Glomerular visceral epithelial cell (primary cell): ENCODE results near the gene ZSCAN5B.
A peak's percentile ranks its signal among the peaks of the same experiment; 100 is the strongest.
"Not testable (repeated sequence)": the region's sequence is repeated elsewhere in the genome, so short reads cannot be mapped to it uniquely, and the experiment has no call there.

Experiments used
- DNase-seq: peaks from one replicate; pipeline ENCODE4 v3.0.0-alpha.2; 2016; ENCODE audit errors: extremely low spot score

Gene ZSCAN5B

GRCh38 chr19:56176310-56176709 is 21.3 kb downstream of the ZSCAN5B start:
- DNase-seq = not testable (repeated sequence)

GRCh38 chr19:56175861-56176307 is 21.7 kb downstream of the ZSCAN5B start, which contains the start of gene GALP:
Gene GALP, plus strand, starts transcription at chr19:56176008. Its CDS starts 1,101 bp downstream, at chr19:56177109.
- not testable (repeated sequence) for DNase-seq

- no peak for DNase-seq
Measured at GRCh38 chr19:56174550-56174949, 23.0 kb downstream of the ZSCAN5B start.

- no peak for DNase-seq
Measured at GRCh38 chr19:56174086-56174485, 23.5 kb downstream of the ZSCAN5B start.

GRCh38 chr19:56170261-56170660 is 27.3 kb downstream of the ZSCAN5B start:
- peak; percentile 90 for DNase-seq

GRCh38 chr19:56167064-56167578 is 30.5 kb downstream of the ZSCAN5B start:
- DNase-seq = no peak

- DNase-seq = no peak
Measured at GRCh38 chr19:56163097-56163496, 34.5 kb downstream of the ZSCAN5B start.

- DNase-seq = peak; percentile 38
Measured at GRCh38 chr19:56162258-56162657, 35.3 kb downstream of the ZSCAN5B start.

- DNase-seq = no peak
Measured at GRCh38 chr19:56161534-56161933, 36.0 kb downstream of the ZSCAN5B start.

GRCh38 chr19:56159622-56160271 is 37.8 kb downstream of the ZSCAN5B start:
- no peak for DNase-seq

GRCh38 chr19:56159009-56159559 is 38.5 kb downstream of the ZSCAN5B start:
- no peak for DNase-seq

GRCh38 chr19:56158170-56158757 is 39.3 kb downstream of the ZSCAN5B start:
- DNase-seq = no peak

GRCh38 chr19:56156768-56157167 is 40.8 kb downstream of the ZSCAN5B start:
- DNase-seq = no peak

GRCh38 chr19:56155124-56155687 is 42.4 kb downstream of the ZSCAN5B start:
- no peak for DNase-seq

- no peak for DNase-seq
Measured at GRCh38 chr19:56153507-56153906, 44.1 kb downstream of the ZSCAN5B start.

- no peak for DNase-seq
Measured at GRCh38 chr19:56152644-56153043, 44.9 kb downstream of the ZSCAN5B start.

- no peak for DNase-seq
Measured at GRCh38 chr19:56150358-56150757, 47.2 kb downstream of the ZSCAN5B start.

GRCh38 chr19:56149656-56150038 is 47.9 kb downstream of the ZSCAN5B start:
- no peak for DNase-seq

GRCh38 chr19:56148955-56149655 is 48.5 kb downstream of the ZSCAN5B start:
- DNase-seq = not testable (repeated sequence)

GRCh38 chr19:56148096-56148495 is 49.5 kb downstream of the ZSCAN5B start:
- no peak for DNase-seq

GRCh38 chr19:56147307-56147706 is 50.3 kb downstream of the ZSCAN5B start:
- no peak for DNase-seq

- DNase-seq = no peak
Measured at GRCh38 chr19:56146904-56147303, 50.7 kb downstream of the ZSCAN5B start.
